COR-L47 (cell line): ENCODE measurements around the gene RNF14.
"Not testable (repeated sequence)": the region's sequence is repeated elsewhere in the genome, so short reads cannot be mapped to it uniquely, and the experiment has no call there.

Experiments
- DNase-seq: peaks from one replicate; lab custom pipeline; 2025; lab: John Stamatoyannopoulos, UW

RNF14 gene, protein sequence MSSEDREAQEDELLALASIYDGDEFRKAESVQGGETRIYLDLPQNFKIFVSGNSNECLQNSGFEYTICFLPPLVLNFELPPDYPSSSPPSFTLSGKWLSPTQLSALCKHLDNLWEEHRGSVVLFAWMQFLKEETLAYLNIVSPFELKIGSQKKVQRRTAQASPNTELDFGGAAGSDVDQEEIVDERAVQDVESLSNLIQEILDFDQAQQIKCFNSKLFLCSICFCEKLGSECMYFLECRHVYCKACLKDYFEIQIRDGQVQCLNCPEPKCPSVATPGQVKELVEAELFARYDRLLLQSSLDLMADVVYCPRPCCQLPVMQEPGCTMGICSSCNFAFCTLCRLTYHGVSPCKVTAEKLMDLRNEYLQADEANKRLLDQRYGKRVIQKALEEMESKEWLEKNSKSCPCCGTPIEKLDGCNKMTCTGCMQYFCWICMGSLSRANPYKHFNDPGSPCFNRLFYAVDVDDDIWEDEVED

GRCh38 chr5:141968914-141969608 is at the start of gene RNF14:
Gene RNF14, plus strand, starts transcription at chr5:141969105. Its CDS starts 4,484 bp downstream, at chr5:141973589.
- DNase-seq = peak; percentile 92

DNA sequence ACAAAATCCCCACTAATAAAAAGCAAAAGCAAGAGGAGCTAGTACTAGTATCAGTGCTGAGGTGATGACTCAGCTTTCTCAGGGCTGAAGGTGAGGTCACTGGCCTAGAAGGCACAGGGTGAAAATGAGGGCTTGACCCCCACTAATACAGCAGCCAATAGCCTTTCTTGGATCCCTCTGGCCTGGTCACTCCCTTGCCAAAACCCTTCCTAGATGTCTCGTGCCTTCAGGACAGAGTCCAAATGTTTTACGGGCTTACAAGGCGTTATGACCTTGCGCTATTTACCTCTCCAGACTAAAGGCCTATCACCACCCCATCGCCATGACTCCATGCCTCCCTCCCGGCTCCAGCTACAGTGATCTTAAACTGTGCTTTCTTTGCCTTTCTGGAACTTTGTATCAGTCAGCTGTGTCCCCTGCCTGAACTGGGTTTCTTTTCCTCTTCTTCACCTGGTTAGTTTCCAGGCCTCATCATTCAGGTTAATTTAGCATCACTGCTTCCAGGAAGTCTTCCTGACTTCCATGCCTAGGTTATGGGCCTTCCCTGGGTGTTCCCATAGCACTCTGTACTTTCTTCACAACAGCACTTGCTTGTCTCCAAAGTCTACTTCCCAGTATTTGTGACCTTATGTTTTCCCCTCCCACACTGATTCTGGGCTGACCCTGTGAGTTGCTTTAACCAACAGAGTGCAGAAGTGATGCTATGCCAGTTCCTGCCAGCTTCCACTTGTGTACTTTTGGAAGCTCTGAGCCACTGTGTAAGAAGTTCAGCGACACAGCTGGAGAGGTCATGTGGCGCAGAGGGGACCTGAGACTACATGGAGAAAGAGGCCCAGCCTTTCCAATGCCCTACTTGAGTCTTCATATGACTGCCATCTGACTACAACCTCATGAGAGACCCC is 49.4 kb upstream of the RNF14 start:
- no peak for DNase-seq

DNA sequence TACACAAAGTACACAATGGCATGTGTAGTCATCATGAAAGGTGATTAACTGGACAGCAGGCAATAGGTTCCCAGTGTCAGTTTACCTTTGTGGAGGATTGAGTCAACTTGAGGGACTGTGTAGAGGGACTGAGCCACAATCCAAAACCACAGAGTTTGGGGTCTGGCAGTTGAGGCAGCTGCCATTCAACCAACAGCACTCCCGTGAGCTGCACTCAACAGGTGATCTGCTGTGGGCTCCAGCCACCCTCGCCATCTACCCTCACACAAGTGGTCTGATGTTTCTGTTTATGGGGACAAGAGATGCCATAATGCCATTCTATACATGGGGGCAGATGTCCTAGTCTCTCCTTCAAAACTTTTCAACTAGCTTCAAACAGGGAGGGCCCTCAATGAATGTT is 48.1 kb upstream of the RNF14 start:
- no peak for DNase-seq

GRCh38 chr5:141922827-141923447 is 46.0 kb upstream of the RNF14 start:
- not testable (repeated sequence) for DNase-seq

DNA sequence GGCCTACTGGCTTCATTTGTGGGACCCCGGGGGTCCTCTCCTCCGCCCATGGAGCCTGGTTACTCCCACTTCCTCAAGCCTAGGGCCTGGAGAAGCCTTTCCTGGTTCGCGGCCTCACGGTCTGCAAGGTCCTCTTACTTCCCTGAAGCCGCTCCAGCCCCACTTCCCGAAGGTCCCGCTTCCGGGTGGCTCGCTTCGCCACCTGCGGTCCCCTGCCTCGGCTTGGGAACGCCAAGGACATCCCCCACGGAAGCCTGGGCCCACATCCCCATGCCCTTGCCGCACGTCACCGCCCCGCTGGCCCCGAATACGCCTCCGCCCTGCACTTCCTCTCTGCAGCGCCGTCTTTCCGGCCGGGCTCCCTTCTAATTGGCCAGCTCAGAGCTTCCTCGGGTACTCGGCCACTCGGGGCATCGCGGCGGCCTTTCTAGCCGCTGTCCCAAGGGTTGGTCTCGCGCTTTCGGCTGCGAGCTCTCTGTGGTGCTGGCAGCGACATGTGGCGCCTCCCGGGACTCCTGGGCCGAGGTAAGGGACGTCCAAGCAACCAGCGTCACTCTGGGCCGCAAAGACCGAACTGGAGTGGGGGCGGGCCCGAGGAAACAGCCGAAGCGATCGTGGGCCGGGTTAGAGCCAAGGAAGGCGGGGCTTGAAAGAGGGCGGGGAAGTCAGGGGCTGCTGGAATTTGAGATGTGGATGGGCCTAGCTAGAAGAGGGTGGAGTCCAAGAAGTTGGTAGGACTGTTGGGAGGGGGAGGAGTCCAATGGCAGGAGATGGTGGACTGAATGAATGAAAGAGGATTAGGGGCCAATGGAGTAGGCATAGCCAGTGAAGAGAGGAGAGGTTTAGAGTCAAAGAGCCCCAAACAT is 45.2 kb upstream of the RNF14 start, which contains the start of gene DELE1:
TSS of gene DELE1 (plus strand) at position 424 of the 866 bp plus-strand sequence. CDS start at position 495, 71 bp downstream.
- peak; percentile 89 for DNase-seq

- no peak for DNase-seq
These were observed 42.5 kb upstream of the RNF14 start for GRCh38 chr5:141926434-141926833.

- no peak for DNase-seq
These were observed 40.9 kb upstream of the RNF14 start for GRCh38 chr5:141928051-141928450.

GRCh38 chr5:141929398-141930058 is 39.4 kb upstream of the RNF14 start:
- no peak for DNase-seq

DNA sequence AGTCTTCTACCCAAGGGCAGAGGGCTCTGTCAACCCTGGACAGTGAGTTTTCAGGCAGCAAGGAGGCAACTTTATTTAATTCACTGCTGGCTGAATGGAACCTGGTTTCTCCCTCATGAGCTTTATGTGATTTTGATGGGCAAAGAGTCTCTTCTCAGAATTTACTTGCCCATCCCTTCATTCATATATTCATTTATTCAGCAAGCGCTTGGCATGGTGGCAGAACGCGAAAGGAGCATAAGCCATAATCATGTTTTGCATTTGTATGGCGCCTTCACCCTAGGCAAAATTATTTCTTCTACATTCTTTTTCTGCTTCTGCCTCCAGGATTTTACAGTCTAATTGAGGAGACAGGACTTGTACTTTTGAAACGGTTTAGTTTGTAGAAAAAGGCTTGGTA is 37.2 kb upstream of the RNF14 start:
- DNase-seq = no peak

GRCh38 chr5:141933151-141933550 is 35.8 kb upstream of the RNF14 start:
- no peak for DNase-seq

- peak; percentile 91 for DNase-seq
These were observed 34.6 kb upstream of the RNF14 start for GRCh38 chr5:141934099-141934844.

GRCh38 chr5:141935538-141935937 is 33.4 kb upstream of the RNF14 start:
- DNase-seq = no peak

GRCh38 chr5:141940695-141941271 is 28.1 kb upstream of the RNF14 start:
- no peak for DNase-seq

GRCh38 chr5:141941307-141941706 is 27.6 kb upstream of the RNF14 start:
- no peak for DNase-seq

DNA sequence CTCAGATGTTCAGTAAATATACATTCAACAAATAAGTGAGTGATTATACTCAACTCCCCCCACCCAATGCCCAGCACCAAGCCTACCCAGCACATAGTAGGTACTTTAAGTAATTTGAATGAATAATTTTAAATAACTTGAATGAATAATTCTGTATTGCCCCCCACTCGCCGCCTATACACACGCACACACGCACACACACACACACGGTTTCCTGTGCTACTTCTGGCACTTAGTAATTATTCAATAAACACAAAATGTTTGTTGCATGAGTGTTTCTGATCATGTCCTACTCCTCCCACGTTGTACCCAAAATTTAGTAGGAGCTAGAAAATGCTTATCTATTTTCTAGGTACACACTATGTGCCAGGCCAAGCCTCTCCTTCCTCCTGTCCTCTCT is 27.1 kb upstream of the RNF14 start:
- no peak for DNase-seq

DNA sequence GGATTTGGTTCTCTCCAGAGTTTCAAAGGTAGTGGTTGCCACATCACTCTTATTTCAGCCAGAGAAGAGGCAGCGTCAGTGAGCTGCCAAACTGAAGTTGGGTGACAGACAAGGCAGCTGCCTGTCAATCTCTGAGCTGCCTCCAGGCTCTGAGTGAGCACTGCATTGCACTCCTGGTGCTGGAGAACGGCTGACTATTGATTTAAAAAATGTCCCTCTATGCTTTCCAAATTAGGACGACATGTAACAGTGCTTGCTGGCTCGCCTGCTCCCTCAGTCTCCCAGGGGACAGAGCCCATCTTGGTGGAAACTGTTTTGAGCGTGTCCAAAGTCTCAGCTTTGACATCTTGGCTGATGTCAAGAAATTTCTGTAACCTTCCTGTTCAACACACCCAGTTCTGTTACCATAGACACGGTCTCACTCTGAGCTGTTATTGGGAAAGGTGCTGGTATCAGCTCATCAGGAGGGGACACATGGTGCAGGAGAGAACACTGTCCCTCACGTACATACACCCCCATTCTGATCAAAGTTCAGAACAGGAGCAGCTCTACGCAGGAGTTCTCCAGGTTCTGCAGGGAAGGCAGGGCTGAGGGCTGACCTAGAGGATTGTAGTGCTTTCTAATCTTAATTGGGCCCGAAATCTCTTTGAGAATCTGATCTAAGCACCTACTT is 26.6 kb upstream of the RNF14 start:
- no peak for DNase-seq

GRCh38 chr5:141944076-141944475 is 24.8 kb upstream of the RNF14 start:
- DNase-seq = no peak

- DNase-seq = no peak
These were observed 23.3 kb upstream of the RNF14 start for GRCh38 chr5:141945511-141946051.
